ENCODE measurements around the gene MID2.
"Not testable (repeated sequence)": the region's sequence is repeated elsewhere in the genome, so short reads cannot be mapped to it uniquely, and the experiment has no call there.

The MID2 gene

GRCh38 chrX:107804427-107804826, 21.2 kb upstream of the MID2 start:
- no peak for TF ChIP-seq CTCF (IDR thresholded peaks at IDR 0.05; ENCODE audit: insufficient read depth, low read length, poor library complexity, severe bottlenecking)
- no peak for DNase-seq (ENCODE audit: extremely low read depth, insufficient read length)
- no peak overlapping the region for H3K4me3 ChIP-seq (replicated peaks; ENCODE audit: low read depth, low read length)
- no peaks in the 10 kb centered on the region for H3K36me3 ChIP-seq (ENCODE audit: control insufficient read depth, insufficient read depth, low read length)
- H3K27me3 ChIP-seq (replicated peaks; ENCODE audit: control insufficient read depth, insufficient read depth, low read length): no peaks in the 10 kb centered on the region

GRCh38 chrX:107805179-107805578, 20.5 kb upstream of the MID2 start:
- no peaks in the 10 kb centered on the region for H3K27me3 ChIP-seq (replicated peaks; ENCODE audit: control insufficient read depth, insufficient read depth, low read length)
- H3K4me3 ChIP-seq (replicated peaks; ENCODE audit: low read depth, low read length): no peak overlapping the region
- DNase-seq (ENCODE audit: extremely low read depth, insufficient read length): no peak
- no peak for TF ChIP-seq CTCF (IDR thresholded peaks at IDR 0.05; ENCODE audit: insufficient read depth, low read length, poor library complexity, severe bottlenecking)
- H3K36me3 ChIP-seq (ENCODE audit: control insufficient read depth, insufficient read depth, low read length): no peaks in the 10 kb centered on the region

- not testable (repeated sequence) for H3K4me3 ChIP-seq (replicated peaks; ENCODE audit: low read depth, low read length); H3K36me3 ChIP-seq (ENCODE audit: control insufficient read depth, insufficient read depth, low read length); DNase-seq (ENCODE audit: extremely low read depth, insufficient read length); H3K27me3 ChIP-seq (replicated peaks; ENCODE audit: control insufficient read depth, insufficient read depth, low read length)
Measured at GRCh38 chrX:107810053-107810452, 15.6 kb upstream of the MID2 start.

- H3K36me3 ChIP-seq (ENCODE audit: control insufficient read depth, insufficient read depth, low read length): no peaks in the 10 kb centered on the region
- H3K27me3 ChIP-seq (replicated peaks; ENCODE audit: control insufficient read depth, insufficient read depth, low read length): no peaks in the 10 kb centered on the region
- no peak for DNase-seq (ENCODE audit: extremely low read depth, insufficient read length)
- H3K4me3 ChIP-seq (replicated peaks; ENCODE audit: low read depth, low read length): no peak overlapping the region
- no peak for TF ChIP-seq CTCF (IDR thresholded peaks at IDR 0.05; ENCODE audit: insufficient read depth, low read length, poor library complexity, severe bottlenecking)
Measured at GRCh38 chrX:107818900-107819521, 6.7 kb upstream of the MID2 start.

GRCh38 chrX:107823042-107823441, 2.6 kb upstream of the MID2 start:
- no peak for TF ChIP-seq CTCF (IDR thresholded peaks at IDR 0.05; ENCODE audit: insufficient read depth, low read length, poor library complexity, severe bottlenecking)
- no peak for DNase-seq (ENCODE audit: extremely low read depth, insufficient read length)
- Histone ChIP-seq H3K4me3 (replicated peaks; ENCODE audit: low read depth, low read length) (no peak overlapping the region), H3K27me3 (replicated peaks; ENCODE audit: control insufficient read depth, insufficient read depth, low read length) (no peaks in the 10 kb centered on the region; the same call in 1 of the 2 replicates), H3K36me3 (ENCODE audit: control insufficient read depth, insufficient read depth, low read length) (no peaks in the 10 kb centered on the region)

GRCh38 chrX:107823456-107823855, 2.2 kb upstream of the MID2 start:
- Histone ChIP-seq H3K4me3 (replicated peaks; ENCODE audit: low read depth, low read length) (no peak overlapping the region), H3K36me3 (ENCODE audit: control insufficient read depth, insufficient read depth, low read length) (no peaks in the 10 kb centered on the region), H3K27me3 (replicated peaks; ENCODE audit: control insufficient read depth, insufficient read depth, low read length) (no peaks in the 10 kb centered on the region; the same call in 1 of the 2 replicates)
- TF ChIP-seq CTCF (IDR thresholded peaks at IDR 0.05; ENCODE audit: insufficient read depth, low read length, poor library complexity, severe bottlenecking): no peak
- DNase-seq (ENCODE audit: extremely low read depth, insufficient read length): no peak

Data from GM06990 (cell line).